Measurements from ENCODE around the gene PRKCA.

GRCh38 chr17:66682283-66682682 is 379.9 kb downstream of the PRKCA start:
- TF ChIP-seq POLR2A (IDR thresholded peaks at IDR 0.05), result no peak
- TF ChIP-seq CTCF (IDR thresholded peaks at IDR 0.05), result no peak
